HG02973 (cell line): ENCODE data around the gene TRIM15.
"Not testable (repeated sequence)": the region's sequence is repeated elsewhere in the genome, so short reads cannot be mapped to it uniquely, and the experiment has no call there.

Experiments used
- ATAC-seq: cut with Tn5 transposase; IDR thresholded peaks from one replicate; pipeline ENCODE4 v1.9.1; 2021; ENCODE audit warnings: moderate library complexity; ENCODE audit not compliant: unreplicated experiment

TRIM15 gene

DNA sequence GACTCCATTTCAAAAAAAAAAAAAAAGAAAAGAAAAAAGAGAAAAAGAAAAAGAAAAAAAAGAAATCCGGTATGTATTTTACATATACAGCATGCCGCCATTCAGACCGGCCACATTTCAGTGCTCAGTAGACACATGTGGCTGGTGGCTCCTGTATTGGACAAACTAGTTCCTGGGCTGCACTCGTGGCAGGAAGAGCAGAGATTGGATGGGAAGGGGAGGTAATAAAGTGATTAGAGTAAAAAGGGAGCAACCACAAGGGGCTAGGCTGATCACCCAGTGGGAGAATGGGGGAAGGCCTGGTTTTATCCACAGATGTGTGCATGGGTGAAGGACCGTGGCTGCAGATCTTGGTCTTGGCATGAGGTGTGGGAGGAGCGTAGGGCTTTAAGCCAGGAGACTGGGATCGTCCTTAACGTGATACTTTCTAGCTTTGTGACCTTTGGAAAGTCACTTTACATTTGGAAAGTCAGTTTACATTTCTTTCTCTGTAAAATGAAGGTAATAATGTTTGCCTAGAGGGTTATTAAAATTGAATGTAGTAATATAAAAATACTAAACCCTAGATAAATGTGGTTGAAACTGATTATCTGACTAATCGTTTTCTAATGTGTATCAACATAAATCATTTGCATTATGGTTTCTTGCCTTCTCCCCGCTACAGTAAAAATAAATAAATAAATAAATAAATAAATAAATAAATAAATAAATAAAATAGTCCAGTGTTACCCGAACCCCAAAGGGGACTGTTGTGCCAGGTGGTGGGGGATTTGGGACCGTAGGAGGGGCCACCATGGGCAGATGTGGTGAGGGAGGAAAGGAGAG, 869 bp upstream of the TRIM15 start:
- ATAC-seq: no peak

DNA sequence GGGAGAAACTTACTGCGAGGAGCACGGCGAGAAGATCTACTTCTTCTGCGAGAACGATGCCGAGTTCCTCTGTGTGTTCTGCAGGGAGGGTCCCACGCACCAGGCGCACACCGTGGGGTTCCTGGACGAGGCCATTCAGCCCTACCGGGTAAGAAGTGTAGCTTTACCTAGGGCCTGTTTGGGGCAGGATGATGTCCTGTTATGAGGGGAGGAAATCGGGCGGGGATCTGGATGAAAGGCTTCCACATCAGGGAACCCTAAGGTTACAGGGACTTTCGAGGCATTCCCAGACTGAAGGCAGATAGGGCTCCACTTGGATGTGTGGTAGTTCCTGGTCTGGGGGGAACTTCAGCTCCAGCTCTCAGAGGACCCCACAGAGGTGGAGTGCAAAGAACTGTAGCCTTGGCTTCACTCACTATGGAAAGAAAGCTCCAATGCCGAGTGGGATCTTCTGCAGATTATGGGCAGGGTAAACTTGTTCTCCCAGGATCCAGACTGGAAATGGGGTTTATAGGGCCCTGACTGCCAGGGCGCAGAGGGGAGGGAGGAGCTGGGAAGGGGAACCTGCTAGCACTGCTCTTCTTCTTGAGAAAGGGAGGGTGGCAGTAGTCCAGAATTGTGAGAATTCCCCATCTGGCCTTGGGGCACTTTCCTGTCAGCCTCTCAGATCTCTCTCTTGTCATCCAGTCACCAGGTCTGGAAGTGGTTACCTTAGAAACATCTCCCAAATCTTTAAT, 740 bp downstream of the TRIM15 start:
- no peak for ATAC-seq

DNA sequence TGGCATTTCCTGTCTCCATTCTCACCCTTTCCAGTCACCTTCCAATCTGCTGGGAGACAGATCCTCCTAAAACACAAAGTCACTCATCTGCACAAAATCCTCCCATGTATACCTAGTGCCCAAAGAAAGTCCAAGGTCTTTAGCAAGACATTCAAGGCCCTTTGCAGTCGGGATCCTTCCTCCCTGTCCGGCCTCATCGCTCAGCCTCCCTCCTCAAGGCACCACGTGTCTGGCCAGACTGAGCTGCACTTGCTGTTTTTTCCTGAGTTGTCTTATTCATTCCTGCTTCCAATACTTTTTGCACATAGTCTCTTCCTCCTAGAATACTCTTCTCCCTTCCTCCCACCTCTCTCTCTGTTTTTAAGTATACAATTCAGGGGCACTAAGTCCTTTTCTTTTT, 1.4 kb downstream of the TRIM15 start:
- no peak for ATAC-seq

GRCh38 chr6:30165238-30165637, 1.9 kb downstream of the TRIM15 start:
- ATAC-seq: not testable (repeated sequence)

GRCh38 chr6:30167101-30167500, 3.8 kb downstream of the TRIM15 start:
- no peak for ATAC-seq

- ATAC-seq: no peak
These were observed 5.4 kb downstream of the TRIM15 start for GRCh38 chr6:30168741-30169140.

DNA sequence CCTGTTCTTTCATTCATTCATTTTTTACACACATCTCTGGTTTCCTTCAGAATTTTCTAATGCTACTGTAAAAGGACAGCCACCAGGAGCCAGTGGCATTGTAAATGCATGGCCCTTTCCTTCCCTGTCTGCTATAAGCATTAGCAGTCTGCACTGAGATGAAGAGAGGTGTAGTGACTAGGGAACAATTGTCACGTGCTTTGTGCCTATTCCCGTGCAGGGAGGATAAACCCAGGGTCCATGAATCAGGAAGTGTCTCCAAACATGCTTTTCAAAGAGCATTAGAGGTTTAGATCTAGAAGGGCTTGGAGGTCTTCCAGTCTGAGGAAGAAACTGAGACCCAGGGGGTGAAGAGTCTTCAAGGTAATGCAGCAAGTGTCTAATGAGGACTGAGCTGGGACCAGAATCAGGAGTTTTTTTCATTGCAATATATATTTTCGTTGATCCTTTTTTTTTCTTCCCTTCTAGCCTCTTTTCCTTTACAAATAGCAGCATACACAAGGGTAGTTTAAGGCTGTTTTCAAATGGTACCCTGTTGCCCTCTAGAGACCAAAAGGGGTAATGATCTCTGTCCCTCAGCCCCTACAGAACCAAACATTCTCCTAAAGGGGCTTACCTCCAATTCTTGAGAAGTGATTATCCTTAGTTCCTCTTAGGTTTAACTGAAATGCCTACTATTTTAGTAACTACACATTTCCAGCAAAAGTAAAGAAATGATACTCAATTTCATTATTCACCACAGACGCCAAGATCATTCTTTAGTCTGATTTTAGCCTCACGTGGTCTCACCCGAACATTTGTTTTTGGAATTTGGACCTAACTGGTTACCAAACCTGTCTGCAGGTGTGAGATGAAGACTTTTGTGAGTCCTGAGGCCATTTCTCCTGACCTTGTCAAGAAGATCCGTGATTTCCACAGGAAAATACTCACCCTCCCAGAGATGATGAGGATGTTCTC, 6.6 kb downstream of the TRIM15 start:
- no peak for ATAC-seq

DNA sequence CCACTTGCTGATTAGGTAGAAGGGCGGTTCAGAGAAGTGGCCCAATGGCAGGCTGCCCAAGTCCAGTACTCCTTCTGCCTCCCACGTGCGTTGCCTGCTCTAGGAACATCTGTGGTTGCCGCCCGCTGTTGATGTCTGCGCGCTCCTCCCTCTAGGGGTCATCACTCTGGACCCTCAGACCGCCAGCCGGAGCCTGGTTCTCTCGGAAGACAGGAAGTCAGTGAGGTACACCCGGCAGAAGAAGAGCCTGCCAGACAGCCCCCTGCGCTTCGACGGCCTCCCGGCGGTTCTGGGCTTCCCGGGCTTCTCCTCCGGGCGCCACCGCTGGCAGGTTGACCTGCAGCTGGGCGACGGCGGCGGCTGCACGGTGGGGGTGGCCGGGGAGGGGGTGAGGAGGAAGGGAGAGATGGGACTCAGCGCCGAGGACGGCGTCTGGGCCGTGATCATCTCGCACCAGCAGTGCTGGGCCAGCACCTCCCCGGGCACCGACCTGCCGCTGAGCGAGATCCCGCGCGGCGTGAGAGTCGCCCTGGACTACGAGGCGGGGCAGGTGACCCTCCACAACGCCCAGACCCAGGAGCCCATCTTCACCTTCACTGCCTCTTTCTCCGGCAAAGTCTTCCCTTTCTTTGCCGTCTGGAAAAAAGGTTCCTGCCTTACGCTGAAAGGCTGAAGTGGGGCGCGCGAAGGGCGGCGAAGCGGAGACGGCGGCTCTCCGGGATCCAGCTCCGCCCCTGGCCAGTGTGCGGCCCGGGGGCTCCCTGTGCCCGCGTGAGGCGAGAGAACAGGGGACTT, 8.5 kb downstream of the TRIM15 start:
- ATAC-seq: no peak

DNA sequence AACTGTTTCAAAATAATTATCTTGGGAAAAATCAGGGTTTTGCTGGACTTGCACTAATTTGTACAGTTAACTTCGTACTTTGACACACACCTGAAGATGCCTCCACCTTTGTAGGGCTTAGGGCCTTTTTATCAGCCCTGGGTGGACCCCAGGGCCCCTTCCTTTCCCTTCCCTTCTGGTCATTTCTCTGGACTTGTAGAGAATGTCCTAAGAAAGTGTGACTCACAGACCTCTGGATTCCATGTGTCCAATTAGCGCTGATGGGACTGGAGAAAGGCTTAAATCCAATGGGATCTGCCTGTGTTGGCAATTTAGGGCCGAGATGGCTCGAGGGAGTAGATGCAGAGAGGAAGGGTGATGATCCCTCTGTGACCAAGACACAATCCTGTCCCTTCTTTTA, 9.3 kb downstream of the TRIM15 start:
- ATAC-seq: no peak

DNA sequence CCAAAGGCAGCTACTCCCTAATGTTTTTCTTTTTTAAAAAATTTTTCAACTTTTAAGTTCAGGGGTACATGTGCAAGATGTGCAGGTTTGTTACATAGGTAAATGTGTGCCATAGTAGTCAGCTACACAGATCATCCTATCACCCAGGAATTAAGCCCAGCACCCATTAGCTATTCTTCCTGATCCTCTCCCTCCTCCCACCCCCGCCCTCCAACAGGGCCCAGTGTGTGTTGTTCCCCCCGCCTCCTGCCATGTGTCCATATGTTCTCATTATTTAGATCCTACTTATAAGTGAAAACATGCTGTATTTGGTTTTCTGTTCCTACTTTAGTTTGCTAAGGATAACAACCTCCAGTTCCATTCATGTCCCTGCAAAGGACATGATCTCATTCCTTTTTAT, 12.4 kb downstream of the TRIM15 start:
- ATAC-seq: no peak

DNA sequence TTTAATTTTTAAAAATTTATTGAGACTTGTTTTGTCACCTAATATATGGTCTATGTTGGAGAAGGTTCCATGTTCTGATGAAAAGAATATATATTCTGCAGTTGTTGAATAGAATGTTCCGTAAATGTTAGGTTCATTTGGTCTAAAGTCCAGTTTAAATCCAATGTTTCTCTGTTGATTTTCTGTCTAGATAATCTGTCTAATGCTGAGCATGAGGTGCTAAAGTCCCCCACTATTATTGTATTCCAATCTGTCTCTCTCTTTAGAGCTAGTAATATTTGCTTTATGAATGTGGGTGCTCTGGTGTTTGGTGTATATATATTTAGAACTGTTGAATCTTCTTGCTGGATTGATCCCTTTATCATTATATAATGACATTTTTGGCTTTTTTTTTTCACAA, 15.5 kb downstream of the TRIM15 start:
- ATAC-seq: no peak

DNA sequence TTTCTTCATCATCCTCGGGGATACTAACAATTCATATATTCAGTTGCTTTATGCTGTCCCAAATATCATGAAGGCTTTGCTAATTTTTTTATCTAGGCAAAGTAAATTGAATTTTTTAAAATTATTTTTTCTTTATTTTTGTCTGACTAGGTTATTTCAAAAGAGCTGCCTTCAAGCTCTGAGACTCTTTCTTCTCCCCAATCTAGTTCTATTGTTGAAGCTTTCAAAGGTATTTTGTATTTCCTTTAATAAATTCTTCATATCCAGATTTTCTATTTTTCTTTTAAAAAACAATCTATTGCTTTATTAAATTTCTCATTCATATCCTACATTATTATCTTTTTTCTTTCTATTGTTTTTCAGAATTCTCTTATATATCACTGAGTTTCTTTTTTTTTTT, 16.8 kb downstream of the TRIM15 start:
- no peak for ATAC-seq

GRCh38 chr6:30184417-30185031, 21.2 kb downstream of the TRIM15 start:
- ATAC-seq: no peak

- no peak for ATAC-seq
These were observed 22.6 kb downstream of the TRIM15 start for GRCh38 chr6:30185846-30186484.

- ATAC-seq: no peak
These were observed 25.2 kb downstream of the TRIM15 start for GRCh38 chr6:30188541-30188940.

DNA sequence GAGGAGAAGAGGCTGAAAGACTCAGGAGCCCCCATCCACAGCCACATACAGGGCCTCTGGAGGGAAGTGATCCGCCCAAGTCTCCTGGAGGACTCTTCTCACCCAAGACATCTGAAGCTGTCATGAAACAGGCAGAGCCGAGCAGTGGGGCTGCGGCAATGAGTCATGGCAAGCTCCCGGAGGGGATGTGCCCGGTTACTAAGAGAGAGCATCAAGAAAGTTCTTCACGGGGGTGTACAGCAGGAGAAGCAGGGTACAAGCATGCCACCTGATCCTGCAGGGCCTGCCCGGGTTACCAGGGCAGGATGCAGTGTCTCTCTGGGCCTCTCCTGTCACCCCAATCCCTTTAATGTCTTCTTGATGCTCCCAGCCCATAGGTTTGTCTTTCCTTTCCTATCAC, 28.7 kb downstream of the TRIM15 start:
- ATAC-seq: no peak

GRCh38 chr6:30194797-30195690, 31.7 kb downstream of the TRIM15 start:
- ATAC-seq: no peak

- ATAC-seq: no peak
These were observed 32.6 kb downstream of the TRIM15 start for GRCh38 chr6:30195951-30196350.

- ATAC-seq: no peak
These were observed 33.0 kb downstream of the TRIM15 start for GRCh38 chr6:30196376-30196775.
